Heart left ventricle (tissue), 13 donors: ENCODE results near the gene HSD3B7.

Experiments
- POLR2A ChIP-seq, 2 donors: fragments of 450-650 bp; IDR thresholded peaks; one replicate each; pipeline ENCODE4 v1.6.1; 2017; ENCODE audit warnings: antibody characterized with exemption in 2 of 2, mild to moderate bottlenecking in 2 of 2, moderate library complexity in 2 of 2
- TF ChIP-seq, protein P1 (sequence below), 12 donors: fragments of 200-600 bp; sonication (generic) in 4 of 12; IDR thresholded peaks; one replicate each; pipeline versions ENCODE4 v1.5.0 to v1.8.0; 2018 to 2022; ENCODE audit warnings: antibody characterized with exemption in 12 of 12, mild to moderate bottlenecking in 5 of 12
- donor health status: ischemic (EF 13 %, LVEDD 7.1; RV severe dilation, severe dysfunction).
- donor health status: DM: no; HTN: yes; CAD: no.
- donor health status: DM: no; HTN: no; CAD: no.
- donor health status: ischemic (EF 25% LVEDD 6.9; RV normal size, moderate dysfunction).
- donor health status: ischemic (EF 25% LVEDD 5.7; RV mildly dilated, moderate dysfunction).
- donor health status: ischemic (EF 35%, LVEDD 5.7; RV mildly dilated, moderate dysfunction).
- donor health status: nonischemic (EF 11% LVEDD 7.7; RV severe dilation, severe dysfunction).
- donor health status: DM: yes; HTN: yes; CAD: no.
- donor health status: PGD.
- donor health status: ischemic (EF 29% LVEDD 5.4; RV normal size, mild dysfunction).
- donor health status: nonischemic (EF 23%, LVEDD 6.1; RV moderate dilation, normal function).

DNA sequence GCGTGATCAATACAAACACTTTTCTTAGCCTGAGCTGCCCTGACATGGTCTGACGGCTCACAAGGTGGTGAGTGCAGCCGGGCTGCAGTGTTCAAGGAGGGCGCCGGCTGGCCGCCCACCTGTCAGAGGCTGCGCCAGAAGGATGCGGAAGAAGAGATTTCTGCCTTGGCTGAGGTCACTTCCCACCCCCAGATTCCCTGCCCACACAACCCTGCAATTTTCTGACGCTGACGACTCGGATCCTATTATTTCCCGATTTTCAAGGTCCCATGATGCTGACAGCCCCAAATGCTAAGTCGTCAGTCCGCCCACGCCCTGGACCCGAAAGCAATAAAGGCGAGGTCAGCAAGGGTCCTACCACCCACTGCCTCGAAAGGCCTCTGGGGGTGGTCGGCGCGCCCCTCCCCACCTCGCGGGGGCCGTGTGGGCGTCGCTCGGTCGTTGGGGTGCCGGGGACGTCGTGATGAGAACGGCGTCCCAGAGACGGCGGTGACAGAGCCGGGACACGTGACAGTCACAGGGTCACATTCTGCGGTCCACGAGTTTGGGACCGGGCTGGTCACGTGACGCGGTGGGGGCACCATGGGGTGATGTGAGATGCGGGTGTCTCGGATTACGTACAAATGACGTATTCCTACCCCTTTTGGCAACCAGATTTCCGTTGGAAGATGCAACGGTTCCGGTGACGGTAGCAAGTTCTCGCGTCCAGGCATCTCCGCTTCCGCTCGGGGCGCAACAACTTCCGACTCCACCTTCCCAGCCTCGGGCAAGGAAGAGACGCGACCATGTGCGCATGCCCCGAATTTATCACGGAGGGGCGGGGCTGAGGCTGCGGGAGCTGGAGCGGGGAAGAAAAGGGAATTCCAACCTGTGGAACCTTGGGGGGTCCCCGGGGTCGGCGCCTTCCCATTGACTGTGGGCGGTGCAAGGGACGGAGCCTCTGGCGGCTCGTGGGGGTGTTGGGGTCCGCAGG, 48.0 kb downstream of the HSD3B7 start, which contains the start of gene STX4:
- TF ChIP-seq, protein P1, sequence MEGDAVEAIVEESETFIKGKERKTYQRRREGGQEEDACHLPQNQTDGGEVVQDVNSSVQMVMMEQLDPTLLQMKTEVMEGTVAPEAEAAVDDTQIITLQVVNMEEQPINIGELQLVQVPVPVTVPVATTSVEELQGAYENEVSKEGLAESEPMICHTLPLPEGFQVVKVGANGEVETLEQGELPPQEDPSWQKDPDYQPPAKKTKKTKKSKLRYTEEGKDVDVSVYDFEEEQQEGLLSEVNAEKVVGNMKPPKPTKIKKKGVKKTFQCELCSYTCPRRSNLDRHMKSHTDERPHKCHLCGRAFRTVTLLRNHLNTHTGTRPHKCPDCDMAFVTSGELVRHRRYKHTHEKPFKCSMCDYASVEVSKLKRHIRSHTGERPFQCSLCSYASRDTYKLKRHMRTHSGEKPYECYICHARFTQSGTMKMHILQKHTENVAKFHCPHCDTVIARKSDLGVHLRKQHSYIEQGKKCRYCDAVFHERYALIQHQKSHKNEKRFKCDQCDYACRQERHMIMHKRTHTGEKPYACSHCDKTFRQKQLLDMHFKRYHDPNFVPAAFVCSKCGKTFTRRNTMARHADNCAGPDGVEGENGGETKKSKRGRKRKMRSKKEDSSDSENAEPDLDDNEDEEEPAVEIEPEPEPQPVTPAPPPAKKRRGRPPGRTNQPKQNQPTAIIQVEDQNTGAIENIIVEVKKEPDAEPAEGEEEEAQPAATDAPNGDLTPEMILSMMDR (IDR thresholded peaks at IDR 0.05): no peak
- TF ChIP-seq POLR2A (IDR thresholded peaks at IDR 0.05): no peak
